HG03060 (cell line): ENCODE measurements around the gene ZNF408.

ENCODE experiments used
- ATAC-seq: cut with Tn5 transposase; IDR thresholded peaks from one replicate; pipeline ENCODE4 v1.9.1; 2021; ENCODE audit warnings: low read depth, moderate number of reproducible peaks; ENCODE audit not compliant: unreplicated experiment

Gene ZNF408

GRCh38 chr11:46675288-46675851 is 25.5 kb upstream of the ZNF408 start:
- no peak for ATAC-seq

DNA sequence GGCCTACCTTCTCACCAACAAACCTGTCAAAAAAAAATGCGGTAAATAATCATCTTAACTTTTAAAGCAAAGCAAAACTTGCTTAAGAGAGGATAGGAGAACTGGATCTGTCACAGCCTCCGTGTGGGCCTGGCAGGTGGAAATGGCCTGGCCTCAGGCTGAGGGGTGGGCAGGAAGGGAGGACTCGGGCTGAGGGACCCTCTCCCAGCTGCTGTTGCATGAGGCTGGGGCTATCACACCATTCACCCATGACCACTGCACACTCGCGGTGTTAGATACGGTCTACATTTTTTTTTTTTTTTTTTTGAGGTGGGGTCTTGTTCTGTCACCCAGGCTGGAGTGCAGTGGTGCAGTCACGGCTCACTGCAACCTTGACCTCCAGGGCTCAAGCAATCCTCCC is 24.9 kb upstream of the ZNF408 start:
- no peak for ATAC-seq

DNA sequence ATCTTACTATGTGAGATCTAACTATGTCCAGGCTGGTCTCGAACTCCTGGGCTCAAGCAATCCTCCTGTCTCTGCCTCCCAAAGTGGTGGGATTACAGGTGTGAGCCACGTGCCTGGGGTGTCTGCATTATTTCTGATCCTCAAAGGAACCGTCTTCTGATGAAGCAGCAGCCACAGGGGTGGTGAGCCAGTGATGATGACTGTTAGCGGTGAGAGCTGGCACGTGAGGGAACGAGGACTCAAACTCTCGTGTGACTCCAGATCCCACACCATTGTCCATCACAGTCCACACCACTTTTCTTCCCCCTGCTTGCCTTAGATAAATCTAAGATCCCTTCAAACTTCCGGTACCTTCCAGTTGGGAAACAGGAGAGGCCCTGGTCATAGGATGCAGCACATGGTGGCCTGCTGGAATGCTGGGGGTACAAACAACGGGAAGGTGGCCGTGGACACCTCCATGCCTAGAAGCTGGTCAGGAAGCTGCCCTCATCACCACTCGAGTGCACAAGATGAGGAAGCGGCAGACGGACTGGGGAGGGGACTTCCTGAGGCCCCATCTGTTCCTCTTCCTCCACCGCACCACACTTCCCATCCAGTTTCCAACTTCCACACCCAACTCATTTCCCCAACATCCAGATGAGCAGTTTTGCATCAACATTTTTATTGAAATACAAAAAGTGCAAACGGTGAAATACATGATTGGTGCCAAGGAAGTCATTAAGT is 24.2 kb upstream of the ZNF408 start:
- no peak for ATAC-seq

DNA sequence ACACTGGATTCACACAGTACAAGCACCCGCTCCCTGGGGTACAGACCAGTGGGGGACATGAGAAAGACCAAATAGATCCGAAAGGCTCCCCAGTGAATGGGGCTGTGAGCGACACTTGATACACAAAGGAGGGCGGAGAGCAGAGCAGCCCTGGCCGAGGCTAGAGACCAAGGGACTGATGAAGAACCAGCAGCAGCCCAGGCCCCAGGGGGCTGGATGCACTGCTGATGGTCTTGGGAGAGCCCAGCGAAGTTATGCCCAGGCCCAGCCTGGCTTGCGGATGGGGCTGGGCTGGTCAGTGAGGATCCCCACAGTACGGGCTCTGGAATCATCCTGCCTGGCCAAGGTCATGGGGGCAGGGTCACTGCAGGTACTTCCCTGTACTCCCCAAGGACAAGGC is 23.7 kb upstream of the ZNF408 start:
- ATAC-seq: no peak

GRCh38 chr11:46677991-46678740 is 22.7 kb upstream of the ZNF408 start:
- ATAC-seq: no peak

DNA sequence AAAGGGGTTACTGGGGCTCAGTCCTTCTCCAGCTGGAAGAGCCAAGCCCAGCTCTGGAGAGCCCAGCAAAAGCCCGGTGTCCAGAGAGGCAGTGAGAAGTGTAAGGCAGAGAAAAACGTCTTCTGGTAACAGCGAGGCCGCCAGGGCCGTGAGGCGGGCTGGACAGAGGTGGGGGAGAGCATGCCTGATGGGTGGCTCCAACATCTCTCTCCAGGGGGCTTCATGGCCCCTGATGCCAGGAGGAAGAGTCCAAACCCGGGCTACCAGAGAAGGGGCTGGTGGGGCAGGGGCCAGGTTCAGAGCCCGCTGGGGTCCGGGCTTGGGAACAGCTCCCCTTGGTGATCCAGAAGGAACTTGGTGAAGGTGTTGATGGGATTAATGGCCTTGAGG is 22.1 kb upstream of the ZNF408 start:
- no peak for ATAC-seq

DNA sequence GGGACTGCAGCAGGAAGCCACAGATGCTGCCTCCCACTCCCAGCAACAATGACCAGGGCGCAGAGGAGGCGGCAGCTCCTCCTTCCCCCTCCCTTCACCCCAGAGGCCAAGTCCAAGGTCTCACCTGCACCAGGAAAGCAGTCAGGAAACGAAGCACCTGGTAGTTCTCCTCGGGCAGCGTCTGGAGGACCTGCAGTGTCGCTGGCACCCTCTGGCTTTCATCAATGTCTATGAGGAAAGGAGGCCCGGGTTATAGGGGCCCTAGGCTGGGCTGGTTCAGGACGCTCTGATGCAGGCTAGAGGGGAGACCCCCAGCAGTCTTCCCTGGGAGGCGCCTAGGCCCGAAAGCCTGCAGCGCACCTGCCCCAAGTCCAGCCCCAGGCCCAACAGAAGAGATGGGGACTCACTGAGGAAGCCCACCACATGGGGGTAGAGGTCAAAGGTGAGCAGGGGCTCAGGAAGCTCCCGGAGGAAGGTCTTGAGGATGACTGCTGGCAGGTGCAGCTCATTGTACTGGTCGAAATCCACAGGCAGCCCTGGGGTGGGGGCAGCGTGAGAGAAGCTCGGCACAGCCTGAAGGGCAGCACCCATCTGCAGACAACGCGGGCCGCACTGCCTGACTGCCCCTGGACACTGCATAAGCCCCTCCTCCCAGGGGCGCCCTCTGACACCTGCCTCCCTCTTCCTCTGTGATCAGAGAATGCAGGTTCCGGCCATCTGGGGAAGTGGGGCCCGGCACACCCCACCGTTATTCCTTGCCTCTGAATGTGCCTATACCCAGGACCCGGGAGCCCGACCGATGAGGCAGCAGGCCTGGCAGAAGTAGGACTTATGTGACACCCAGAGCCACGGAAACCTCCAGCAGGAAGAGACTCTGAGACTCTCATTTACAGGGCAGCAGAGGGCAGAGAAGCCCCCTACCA is 21.3 kb upstream of the ZNF408 start:
- ATAC-seq: no peak

DNA sequence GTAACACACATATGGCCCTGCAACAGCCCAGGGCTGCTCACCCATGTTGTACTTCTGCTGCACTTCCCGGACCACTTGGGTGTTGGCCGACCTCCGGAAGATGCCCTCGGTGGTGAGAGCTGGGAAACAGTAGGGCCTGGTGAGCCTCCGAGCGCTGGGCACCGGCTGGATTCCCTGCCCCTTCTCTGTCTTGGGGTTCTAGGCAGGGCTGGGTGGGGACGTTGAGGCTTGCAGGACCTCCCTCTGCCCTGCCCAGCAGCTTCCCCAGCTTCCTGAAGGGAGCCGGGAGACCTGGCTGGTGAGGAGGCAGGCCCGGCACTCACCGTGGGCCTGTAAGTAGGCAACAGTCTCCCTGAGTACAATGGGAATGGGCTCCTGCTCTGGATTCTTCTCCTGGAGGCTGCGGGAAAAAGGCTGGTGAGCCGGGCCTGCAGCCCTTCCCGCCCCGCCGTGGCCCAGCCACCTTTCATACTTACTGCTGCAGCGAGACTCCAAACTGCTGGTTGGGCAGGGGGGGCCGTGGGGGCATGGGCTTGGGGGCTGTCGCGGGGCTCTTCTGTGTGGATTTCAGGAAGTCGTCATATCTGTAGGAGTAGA is 20.6 kb upstream of the ZNF408 start:
- ATAC-seq: no peak

DNA sequence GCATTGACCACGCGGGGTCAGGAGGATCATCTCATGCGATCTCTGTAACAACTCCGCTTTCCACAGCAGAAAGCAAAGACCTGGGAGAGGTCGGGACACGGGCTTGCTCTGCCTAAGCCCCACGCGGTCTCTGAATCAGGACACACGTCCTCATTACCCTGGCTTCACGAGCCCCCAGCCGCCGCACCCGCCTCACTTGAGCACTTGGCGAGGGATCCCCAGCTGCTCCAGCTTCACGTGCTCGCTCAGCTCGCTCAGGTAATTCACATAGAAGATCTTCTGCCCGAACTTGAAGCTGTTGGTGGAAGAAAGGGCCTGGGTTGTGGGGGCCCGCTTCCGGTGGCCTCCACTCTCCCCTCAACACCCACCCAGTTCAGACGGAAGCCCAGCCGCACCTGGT is 20.0 kb upstream of the ZNF408 start:
- no peak for ATAC-seq

GRCh38 chr11:46681814-46682213 is 19.0 kb upstream of the ZNF408 start:
- ATAC-seq: no peak

DNA sequence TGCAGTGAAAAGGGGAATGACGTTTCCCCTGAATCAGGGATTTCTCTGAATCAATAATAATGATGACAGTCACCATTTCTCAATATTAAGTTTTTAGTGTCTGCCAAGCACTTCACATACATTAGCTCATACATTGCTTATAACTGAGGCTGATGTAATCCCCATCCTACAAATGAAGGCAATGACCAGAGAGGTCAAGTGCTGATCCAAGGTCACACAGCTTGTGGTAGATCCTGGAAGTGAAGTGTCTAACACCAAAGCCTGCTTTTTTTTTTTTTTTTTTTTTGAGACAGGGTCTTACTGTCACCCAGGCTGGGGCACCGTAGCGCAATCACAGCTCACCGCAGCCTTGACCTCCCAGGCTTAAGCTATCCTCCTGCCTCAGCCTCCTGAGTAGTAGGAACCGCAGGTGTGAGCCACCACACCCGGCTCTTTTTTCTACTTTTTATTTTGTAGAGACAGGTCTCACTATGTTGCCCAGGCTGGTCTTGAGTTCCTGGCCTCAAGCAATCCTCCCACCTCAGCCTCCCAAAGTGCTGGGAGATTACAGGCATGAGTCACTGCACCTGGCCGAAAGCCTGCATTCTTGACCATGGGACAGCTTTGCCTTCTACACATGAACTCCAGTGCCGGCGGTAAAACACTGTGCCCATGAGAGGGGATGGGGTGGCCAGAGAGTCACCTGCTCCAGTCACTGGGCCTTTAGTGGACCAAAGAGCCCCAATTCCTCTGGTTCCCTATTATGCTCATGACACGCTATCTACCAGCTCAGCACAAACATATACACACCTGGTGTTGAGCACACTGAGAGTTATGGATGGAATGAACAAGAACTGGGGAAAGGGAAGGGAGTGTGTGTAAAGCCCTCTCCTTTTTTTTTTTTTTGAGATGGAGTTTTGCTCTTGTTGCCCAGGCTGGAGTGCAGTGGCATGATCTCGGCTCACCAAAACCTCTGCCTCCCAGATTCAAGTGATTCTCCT is 17.8 kb upstream of the ZNF408 start:
- no peak for ATAC-seq

GRCh38 chr11:46684367-46684766 is 16.5 kb upstream of the ZNF408 start:
- no peak for ATAC-seq

GRCh38 chr11:46686886-46687795 is 13.7 kb upstream of the ZNF408 start:
- no peak for ATAC-seq

- no peak for ATAC-seq
Observed at GRCh38 chr11:46690702-46691101, 10.1 kb upstream of the ZNF408 start.

DNA sequence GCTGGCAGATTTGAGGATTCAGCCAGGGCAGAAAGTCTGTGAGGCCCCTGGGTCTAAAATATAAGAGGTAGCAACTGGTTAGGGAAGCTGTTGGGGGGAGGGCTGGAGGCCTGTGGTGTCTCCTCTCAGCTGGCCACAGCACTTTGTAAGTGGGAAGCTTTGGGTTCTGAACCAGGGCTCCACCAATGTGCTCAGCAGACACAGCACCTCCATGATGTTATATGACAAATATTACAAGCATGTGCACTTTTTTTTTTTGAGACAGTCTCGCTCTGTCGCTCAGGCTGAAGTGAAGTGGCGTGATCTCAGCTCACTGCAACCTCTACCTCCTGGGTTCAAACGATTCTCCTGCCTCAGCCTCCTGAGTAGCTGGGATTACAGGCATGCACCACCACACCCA is 8.4 kb upstream of the ZNF408 start:
- no peak for ATAC-seq

DNA sequence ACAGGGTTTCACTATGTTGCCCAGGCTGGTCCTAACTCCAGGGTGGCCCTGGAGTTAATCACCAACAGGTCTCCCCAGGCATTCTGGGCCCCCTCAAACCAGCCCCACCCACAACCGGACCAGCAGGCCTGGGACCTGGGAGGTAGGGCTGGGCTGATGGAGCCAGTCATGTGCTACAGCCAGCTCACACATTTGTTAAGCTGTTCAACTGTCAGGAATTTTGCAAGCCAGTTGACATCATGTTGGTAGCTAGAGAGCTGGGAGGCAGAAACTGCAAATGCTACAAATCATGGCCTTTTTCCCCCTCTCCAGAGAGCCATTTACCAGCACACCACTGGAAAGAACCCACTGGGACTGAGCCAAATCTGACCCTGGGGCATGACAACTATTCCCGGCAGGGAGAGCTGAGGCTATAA is 7.2 kb upstream of the ZNF408 start:
- ATAC-seq: no peak

DNA sequence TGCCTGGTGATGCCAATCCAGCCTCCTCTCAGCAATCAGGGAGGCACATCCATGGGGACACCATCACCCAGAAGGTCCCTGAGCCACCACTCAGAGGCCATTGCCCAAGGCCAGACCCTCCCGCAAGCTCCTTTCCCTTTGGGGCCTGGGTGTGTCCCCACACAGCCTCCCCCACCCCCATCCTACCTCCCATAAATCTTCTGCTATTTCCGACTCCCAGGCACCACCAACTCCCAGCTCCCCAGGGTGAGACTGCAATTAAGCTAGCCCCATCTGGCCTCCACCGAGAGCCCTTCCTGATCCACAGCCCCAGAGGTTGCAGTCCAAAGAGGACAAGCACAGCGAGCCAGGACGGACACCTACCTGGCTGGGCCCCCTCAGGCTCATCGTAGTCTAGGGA is 6.8 kb upstream of the ZNF408 start:
- ATAC-seq: no peak

DNA sequence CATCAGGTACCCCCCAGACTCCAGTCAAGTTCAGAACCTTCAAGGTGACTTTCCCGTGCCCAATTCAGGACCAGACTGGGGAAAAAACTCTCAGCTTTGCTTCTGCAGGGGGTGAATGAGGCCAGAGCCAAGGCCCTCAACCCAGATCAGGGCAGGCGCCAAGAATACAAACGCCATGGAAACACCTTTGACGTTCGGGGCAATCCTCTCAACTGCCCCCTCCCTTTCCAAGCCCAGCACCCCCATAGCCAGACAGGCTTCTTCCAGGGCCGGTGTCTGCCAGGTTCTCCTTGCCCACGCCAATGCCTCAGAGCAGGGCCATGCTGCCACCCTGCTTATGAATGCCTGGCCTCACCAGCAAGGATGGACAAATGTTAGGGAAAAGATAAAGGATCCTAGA is 6.2 kb upstream of the ZNF408 start:
- no peak for ATAC-seq
